NCI-H146 treated with DMSO at 0.1 percent for 48 hours (cell line): ENCODE results near the gene SOX30.
"Not testable (repeated sequence)": the region's sequence is repeated elsewhere in the genome, so short reads cannot be mapped to it uniquely, and the experiment has no call there.

Source experiments
- DNase-seq: peaks from one replicate; lab custom pipeline; 2025; ENCODE audit not compliant: unreplicated experiment; lab: John Stamatoyannopoulos, UW

SOX30 gene

DNA sequence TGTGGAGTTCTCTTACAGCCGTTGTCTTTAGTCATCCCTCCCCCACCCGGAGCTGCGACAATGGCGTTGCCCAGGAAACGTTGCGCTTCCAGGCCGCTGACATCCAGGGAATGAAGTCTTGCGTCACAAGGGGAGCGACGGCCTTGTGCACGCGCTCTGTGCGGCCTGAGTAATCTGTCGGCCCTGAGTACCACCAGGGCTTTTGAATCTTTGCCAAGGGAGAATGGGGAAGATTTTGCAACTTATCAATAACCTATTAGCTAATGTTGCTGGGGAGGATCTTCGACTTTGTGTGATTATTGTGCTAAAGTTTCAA is at the start of gene SOX30:
SOX30 (minus strand) TSS at position 62 of the 316 bp plus-strand sequence. CDS start 360 bp downstream, outside the sequence.
- DNase-seq: no peak

DNA sequence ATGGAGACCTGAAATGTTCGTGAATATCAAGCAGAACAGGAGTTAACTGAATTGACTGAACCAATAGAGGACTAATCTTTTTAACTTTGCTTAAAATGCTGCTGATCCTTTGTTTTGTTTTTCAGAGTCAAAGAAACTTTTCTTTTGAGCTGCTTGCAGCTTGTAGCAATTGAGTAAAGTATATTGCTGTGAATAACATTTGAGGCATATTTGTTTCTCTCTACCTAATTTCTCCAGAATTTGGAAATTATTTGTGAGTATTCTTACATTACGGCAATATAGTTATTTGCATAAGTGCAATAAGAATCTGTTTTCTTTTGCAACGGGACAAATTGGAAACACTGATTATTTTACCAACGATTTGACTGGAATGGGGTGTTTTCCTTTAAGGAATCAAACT is 46.4 kb upstream of the SOX30 start:
- not testable (repeated sequence) for DNase-seq

DNA sequence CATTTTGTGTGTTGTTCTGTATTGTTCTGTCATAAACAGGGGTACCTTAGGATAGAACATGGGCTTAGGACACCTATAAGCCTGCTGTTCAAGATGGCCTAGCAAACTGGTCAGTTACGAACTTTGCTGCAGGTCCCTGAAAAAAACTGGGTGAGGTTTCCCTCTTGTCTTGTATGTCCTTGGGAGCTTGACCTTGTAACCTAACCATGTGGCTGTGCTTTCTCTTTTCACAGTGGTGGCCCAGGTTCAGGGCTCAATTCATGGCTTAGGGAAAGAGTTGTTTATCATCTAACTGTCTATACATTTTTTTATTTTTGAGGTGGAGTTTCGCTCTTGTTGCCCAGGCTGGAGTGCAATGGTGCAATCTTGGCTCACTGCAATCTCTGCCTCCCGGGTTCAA is 43.9 kb upstream of the SOX30 start:
- DNase-seq: not testable (repeated sequence)

DNA sequence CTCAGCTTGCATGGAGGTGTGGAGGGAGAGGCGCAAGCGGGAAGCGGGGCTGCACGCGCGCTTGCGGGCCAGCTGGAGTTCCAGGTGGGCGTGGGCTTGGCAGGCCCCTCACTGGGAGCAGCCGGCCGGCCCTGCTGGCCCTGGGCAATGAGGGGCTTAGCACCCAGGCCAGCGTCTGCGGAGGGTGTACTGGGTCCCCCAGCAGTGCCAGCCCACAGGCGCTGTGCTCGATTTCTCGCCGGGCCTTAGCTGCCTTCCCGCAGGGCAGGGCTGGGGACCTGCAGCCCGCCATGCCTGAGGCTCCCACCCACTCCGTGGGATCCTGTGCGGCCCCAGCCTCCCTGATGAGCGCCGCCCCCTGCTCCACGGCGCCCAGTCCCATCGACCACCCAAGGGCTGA is 41.6 kb upstream of the SOX30 start:
- not testable (repeated sequence) for DNase-seq

DNA sequence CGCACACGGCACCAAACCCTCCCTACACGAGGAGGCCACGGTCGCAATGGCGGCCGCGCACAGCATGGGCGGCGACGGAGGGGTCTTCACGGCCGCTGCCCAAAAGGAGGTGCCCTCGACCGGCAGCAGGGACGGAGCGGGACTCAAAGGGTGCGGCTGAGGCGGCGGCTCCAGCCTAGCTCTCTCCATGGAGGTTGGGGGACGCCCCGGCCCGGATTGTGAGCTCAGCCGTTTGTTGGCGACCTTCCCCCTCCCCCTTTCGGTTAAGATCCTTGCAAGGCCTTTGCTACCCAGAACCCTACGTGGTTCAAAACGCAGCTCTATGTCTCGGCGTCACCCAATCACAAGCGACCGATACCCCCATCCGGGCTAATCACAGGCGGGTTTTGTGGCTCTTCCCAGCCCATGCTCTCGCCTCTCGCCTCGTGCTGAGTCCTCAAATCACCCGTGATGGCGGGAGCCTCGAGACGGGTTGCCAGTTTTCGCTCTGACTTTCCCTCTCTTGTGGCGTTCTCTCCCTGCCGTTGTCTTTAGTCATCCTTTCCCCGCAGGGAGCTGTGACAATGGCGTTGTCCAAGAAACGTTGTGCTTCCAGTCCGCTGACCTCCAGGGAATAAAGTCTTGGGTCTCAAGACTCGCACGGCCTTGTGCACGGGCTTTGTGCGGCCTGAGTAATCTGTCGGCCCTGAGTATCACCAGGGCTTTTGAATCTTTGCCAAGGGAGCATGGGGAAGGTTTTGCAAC is 38.6 kb upstream of the SOX30 start:
- no peak for DNase-seq

DNA sequence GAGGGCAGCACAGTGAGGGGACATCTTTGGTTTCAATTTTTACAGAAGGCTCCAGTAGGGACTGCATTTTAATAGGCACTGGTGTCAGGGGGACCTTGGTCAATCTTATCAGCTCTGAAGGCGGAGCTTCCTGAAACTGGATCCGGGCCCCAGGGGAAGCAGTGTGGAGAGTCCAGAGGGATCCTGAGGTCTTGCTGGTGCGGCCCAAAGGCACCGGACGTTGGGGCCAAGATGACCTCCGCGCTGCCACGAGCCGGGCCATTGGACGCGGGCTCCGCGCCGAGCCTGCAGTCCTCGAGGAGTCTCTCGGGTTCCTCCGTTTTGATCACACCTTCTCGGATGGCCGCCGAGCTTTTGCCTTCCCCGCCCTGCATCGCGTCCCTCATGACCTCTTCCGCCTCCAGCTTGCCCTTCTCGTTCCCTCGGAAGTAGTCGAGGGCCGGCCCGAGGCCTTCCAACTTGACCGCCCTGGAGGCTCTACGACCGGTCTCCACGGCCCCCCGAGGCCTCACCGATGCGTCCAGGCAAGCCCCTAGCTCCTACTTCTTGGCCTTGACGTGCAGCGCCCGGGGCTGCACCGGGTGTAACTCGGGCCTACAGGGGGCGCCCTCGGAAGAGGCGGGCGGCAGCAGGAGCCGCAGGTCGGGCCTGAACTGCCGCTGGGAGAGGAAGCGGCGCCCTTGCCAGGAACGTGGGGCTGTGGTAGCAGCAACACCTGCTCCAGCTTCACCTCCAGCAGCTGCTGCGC is 37.9 kb upstream of the SOX30 start:
- DNase-seq: no peak

DNA sequence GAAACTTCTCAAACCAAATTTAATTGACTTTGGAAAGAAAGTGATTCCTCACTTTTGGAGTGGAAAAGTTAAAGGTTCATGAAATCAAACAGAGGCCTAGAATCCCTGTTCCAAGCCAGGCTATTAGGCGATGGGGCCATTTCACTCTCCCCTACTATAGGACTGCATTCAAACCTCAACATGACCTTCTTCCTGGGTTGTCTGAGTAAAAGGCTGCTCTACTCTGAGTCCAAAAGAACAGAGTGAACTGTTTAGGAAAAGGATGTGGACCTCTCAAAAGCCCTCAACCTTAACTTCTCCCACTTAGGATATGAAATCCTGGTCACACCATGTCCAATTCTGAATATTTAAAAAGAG is 34.9 kb upstream of the SOX30 start:
- DNase-seq: no peak

DNA sequence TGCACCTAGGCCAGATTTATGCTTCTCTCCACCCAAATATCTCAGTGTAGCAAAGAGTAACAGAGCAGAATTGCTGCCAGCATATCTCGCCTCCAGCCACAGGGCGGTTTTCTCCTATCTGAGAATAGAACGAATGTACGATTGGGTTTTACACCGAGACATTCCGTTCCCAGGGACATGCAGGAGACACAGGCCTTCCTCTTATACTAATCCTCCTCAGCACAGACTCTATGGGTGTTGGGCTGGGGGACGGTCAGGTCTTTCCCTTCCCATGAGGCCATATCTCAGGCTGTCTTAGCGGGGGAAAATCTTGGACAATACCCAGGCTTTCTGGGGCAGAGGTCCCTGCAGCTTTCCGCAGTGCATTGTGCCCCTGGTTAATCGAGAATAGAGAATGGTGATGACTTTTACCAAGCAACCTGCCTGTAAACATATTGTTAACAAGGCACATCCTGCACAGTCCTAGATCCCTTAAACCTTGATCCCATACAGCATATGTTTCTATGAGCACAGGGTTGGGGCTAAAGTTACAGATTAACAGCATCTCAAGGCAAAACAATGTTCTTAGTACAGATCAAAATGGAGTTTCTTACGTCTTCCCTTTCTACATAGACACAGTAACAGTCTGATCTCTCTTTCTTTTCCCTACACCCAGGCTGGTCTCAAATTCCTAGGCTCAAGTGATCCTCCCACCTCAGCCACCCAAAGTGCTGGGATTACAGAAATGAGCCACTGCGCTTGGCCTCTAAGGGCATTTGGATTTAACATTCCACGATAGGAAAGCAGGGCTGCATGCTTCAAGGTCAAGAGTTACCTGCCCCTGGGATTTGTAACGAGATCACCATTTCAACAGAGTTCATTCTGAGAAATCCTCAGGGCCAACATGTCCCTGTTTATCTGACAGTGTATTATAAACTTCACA is 34.3 kb upstream of the SOX30 start:
- DNase-seq: not testable (repeated sequence)

DNA sequence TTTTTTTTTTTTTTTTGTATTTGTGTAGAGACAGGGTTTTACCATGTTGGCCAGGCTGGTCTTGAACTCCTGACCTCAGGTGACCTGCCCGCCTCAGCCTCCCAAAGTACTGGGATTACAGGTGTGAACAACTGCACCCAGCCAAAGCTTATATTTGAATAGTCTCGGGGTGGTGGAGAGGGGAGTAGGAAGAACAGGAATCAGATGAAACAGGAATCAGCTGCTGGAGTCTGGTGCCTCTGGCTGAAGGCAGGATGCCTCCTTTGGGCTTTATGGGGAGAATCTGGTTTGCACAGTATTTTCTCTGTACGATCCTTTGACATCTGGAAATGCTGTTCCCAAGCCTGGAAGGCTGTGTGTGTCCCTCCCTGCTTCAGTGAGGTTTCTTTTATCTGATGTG is 30.0 kb upstream of the SOX30 start:
- no peak for DNase-seq

DNA sequence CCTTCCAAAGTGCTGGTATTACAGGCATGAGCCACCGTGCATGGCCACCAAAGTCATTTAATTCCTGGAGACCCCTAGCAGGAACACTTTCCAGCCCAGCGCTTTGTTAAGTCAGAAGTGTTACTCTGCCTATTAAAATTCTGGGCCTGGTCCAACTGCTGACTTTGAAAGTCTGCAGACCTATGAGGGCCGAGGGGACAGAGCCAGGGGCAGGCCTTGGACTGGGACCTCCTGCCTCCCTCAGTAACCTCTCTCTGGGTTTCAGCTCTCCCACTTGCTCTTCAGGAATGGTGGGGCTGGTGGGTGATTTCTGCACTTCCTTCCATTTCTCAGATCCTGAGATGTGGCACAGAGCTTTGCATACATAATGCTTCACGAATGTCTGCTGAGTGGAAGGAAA is 28.8 kb upstream of the SOX30 start:
- DNase-seq: no peak

DNA sequence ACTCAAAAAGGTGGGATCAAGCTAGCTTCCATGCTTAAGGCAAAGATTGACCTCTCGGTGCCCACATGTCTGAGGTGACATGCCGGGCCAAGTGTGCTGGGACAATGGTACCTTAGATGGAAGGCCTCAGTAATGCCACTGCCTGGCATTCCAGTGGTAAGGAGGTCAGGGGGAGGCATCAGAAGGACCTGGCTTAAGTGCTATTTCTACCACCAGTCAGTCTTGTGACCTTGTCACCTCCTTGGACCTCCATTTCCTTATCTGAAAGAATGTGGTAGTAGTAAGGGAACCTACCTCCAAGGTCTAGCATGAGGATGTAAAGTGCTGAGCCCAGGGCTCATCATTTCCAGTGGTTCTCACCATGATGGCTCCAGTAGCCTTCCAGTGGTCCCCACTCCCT is 28.0 kb upstream of the SOX30 start:
- no peak for DNase-seq

DNA sequence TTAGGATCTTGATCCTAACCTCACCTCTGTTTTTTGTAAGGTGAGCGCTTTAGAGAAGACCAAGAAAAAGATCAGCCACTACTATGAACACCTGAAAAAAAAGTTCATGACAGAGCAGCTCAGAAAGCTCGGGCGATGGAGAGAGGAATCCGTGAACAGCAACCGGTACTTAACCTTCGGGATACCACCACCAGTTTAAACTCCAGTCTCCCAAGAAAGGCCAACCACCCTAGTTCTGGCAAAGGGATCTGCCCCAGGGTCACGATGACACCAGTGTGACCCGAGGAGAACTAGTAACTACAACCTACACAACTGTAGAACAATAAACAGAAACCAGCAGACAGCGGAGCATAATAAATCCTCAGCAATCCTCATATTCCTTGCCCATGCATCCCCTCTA is 27.6 kb upstream of the SOX30 start:
- no peak for DNase-seq

DNA sequence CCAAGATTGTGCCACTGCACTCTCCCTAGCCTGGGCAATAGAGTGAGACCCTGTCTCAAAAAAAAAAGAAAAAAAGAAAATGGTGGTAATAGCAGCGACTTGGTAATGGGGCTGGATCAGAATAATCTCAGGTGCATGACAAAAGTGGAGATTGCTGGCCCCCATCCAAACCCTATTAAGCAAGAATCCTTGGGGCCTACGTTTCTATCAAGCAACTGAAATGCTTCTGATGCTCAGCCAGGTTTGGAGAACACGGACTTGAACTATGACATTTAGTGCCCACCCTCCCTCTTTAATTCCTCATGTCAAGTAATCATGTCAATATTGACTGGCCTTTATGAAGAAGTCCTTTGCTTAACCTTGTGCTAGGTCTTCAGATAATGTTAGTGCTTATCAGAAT is 25.7 kb upstream of the SOX30 start:
- DNase-seq: no peak

DNA sequence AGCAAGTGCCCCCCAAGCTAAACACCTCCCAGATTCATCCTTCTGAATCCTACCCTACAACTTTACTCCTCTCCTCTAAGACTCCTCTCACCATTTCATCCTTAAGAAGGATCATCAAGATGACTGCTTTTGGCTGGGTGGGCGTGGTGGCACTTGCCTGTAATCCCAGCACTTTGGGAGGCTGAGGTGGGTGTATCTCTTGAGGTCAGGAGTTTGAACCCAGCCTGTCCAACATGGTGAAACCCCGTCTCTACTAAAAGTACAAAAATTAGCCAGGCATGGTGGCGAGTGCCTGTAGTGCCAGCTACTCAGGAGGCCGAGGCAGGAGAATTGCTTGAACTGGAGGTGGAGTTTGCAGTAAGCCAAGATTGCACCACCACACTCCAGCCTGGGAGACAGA is 22.1 kb upstream of the SOX30 start:
- not testable (repeated sequence) for DNase-seq

DNA sequence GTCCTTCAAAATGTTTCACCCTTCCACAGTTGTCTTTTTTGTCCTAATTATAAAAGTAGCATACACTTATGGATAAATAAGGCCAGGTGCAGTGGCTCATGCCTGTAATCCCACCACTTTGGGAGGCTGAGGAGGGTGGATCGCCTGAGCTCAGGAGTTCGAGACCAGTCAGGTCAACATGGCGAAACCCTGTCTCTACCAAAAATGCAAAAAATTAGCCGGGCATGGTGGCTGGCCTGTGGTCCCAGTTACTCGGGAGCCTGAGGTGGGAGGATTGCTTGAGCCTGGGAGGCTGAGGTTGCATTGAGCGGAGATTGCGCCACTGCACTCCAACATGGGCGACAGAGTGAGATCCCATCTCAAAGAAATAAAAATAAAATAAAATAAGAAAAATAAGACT is 20.7 kb upstream of the SOX30 start:
- no peak for DNase-seq

DNA sequence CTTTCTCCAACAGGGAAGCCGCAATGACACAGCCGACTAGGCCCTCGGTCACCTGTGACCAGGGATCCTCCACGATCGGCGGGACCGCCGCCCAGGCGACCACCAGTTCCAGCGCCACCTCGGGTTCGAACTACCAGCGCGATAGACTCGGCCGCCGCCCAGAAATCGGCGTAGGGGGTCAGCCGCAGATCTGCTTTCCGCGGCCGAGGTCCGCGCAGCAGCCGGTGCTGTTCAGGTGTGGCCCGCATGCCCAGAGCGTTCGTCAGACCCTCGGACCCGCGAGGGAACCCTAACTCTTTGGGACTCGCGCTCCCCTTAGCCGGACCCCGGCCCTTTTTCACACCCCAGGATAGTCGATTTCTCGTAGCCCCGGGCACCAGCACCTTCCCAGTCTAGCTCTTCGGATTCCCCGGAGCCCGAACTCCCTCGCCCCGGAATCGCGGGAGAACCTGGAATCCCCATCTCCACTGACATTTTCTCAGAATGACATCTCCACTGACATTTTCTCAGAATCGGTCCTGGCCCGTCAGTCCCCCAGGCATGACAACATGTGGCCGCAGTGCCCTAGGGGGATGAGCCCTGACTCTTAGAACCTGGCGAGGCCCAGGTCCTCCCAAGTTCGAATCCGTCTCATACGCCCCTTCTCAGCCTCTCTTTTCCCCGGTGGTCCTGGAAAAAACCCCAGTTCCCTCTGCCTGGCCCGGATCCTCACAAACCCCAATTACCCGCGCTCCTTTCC is 19.5 kb upstream of the SOX30 start:
- no peak for DNase-seq

DNA sequence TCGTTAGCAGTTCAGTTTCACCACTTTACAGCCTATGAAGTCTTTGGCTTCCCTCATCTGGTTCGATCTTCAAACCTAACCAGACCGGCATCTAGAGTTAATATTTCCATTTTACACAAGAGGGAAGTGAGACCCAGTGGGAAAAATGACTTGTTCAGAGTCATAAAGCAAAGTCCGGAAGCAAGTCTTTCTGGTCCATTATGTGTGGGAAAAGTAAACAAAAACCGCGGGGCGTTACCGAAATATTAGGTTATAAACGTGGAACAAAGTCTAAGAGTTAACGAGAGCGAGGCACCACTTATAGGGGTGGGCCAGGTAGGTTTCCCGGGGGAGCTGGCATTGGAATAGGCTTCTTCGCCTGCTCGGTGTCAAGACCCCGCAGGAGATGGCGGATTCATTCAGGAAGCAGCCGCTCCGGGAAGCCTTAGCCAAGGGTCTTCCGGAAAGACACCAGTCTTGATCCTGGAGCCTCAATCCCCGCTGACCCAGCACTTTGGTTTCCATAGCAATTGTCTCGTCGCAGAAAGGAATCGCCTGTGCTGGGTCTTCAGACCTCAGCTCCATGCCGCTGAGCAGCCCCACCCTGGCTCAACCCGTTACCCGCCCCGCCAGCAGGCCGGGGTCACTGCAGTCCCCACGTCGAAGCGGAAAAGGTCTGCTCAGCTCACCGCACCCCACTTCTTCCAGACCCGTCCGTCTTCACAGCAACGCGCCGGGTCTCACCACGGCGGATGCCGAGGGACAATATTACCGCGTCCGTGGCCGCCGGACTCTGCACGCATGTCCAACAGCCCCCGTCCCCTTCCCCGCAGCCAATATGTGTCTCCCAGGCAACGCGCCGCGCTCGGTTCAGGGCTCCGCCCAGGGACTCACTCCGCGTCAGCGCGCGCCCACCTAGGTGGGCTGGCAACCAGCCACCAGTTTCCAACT is 18.7 kb upstream of the SOX30 start, which contains the start of gene C5orf52:
C5orf52 (plus strand) TSS at position 872 of the 930 bp plus-strand sequence. CDS start 82 bp downstream, outside the sequence.
- no peak for DNase-seq

DNA sequence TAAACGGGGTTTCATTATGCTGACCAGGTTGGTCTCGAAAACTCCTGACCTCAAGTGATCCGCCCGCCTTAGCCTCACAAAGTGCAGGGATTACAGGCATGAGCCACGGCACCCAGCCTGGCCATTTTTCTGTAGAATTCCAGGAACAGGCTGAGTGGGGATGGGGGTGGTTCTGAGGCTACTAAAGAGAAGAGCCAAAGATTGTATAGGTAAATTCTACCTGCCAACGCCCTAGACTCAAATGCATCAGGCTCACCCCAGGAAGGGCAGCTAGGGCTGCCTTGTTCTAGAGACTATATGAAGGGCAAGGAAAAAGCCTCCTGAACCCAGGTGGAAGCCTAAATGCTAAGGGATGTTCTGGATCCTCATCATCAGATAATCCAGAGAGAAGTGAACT is 17.5 kb upstream of the SOX30 start:
- DNase-seq: no peak

DNA sequence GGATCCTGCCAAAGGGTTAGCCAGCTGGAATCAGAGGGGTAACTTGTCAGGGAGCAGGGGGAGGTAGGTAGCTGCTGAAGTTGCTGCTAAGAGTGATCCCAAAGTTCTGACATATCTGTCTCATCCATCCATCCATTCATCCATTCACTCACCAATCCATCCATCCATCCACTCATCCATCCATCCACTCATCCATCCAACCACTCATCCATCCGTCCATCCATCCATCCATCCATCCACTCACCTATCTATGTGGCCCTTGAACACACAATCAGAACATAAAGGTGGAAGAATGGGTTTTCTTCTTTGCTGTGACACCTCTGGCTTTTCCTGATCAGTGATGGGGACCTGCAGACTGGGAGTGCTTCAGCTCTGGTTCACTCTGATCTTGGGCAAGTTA is 16.1 kb upstream of the SOX30 start:
- no peak for DNase-seq
